GM18508 (cell line): ENCODE measurements around the gene ANAPC7.
"Not testable (repeated sequence)": the region's sequence is repeated elsewhere in the genome, so short reads cannot be mapped to it uniquely, and the experiment has no call there.

ENCODE experiments used
- ATAC-seq: cut with Tn5 transposase; IDR thresholded peaks from one replicate; pipeline ENCODE4 v1.9.1; 2021; ENCODE audit warnings: moderate number of reproducible peaks; ENCODE audit not compliant: insufficient read depth, unreplicated experiment

ANAPC7 gene

GRCh38 chr12:110378131-110378790, 25.2 kb downstream of the ANAPC7 start:
- ATAC-seq: not testable (repeated sequence)

- no peak for ATAC-seq
Measured at GRCh38 chr12:110373962-110374611, 29.4 kb downstream of the ANAPC7 start.

- no peak for ATAC-seq
Measured at GRCh38 chr12:110373425-110373824, 30.1 kb downstream of the ANAPC7 start.

GRCh38 chr12:110373025-110373424, 30.5 kb downstream of the ANAPC7 start:
- no peak for ATAC-seq

- no peak for ATAC-seq
Measured at GRCh38 chr12:110372056-110372425, 31.5 kb downstream of the ANAPC7 start.

GRCh38 chr12:110371408-110372055, 32.0 kb downstream of the ANAPC7 start:
- ATAC-seq: no peak

GRCh38 chr12:110370732-110371231, 32.7 kb downstream of the ANAPC7 start:
- ATAC-seq: no peak

GRCh38 chr12:110369992-110370391, 33.5 kb downstream of the ANAPC7 start:
- ATAC-seq: no peak

- no peak for ATAC-seq
Measured at GRCh38 chr12:110367181-110367864, 36.2 kb downstream of the ANAPC7 start.

- ATAC-seq: no peak
Measured at GRCh38 chr12:110366321-110367142, 37.0 kb downstream of the ANAPC7 start.

- no peak for ATAC-seq
Measured at GRCh38 chr12:110365489-110366320, 37.8 kb downstream of the ANAPC7 start.

GRCh38 chr12:110361216-110361615, 42.3 kb downstream of the ANAPC7 start:
- ATAC-seq: no peak

- not testable (repeated sequence) for ATAC-seq
Measured at GRCh38 chr12:110358384-110359097, 45.0 kb downstream of the ANAPC7 start.

GRCh38 chr12:110355073-110355472, 48.4 kb downstream of the ANAPC7 start:
- no peak for ATAC-seq

- no peak for ATAC-seq
Measured at GRCh38 chr12:110354172-110354780, 49.2 kb downstream of the ANAPC7 start.

GRCh38 chr12:110353211-110353965, 50.1 kb downstream of the ANAPC7 start:
- no peak for ATAC-seq

- no peak for ATAC-seq
Measured at GRCh38 chr12:110352401-110352800, 51.1 kb downstream of the ANAPC7 start.
